ENCODE data around the gene FXYD6.

- TF ChIP-seq EZH2 (optimal IDR thresholded peaks at IDR 0.05; ENCODE audit: low read depth, low read length) (no peak), EZH2phosphoT487 (IDR thresholded peaks at IDR 0.05; ENCODE audit: low read length) (no peak), CTCF (IDR thresholded peaks at IDR 0.05; ENCODE audit: low read length) (no peak)
Measured at GRCh38 chr11:117908109-117908895, 31.8 kb upstream of the FXYD6 start.
